HG03354 (cell line): ENCODE results near the gene GXYLT2.

Source experiments
- ATAC-seq: cut with Tn5 transposase; IDR thresholded peaks from one replicate; pipeline ENCODE4 v1.9.1; 2021; ENCODE audit warnings: mild to moderate bottlenecking; ENCODE audit not compliant: unreplicated experiment, poor library complexity, severe bottlenecking

Gene GXYLT2

DNA sequence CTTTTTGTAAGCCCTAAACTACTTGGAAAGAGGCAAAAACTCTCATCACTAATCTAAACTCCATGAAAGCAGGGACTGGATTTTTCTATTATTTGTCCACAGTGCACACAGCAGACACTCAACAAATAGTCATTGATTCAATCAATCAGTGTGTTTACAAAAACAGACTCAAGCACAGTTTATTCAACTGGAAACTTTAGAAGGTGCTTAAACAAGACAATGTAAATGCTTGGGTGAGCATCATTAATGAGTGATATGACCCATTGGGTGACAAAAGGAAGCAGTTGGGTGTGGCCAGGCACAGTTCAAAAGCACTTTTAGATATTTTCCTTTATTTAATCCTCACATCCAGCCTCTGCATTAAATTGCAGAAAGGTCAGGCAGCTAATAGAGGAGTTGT lies 76.8 kb downstream of the GXYLT2 start:
- no peak for ATAC-seq

DNA sequence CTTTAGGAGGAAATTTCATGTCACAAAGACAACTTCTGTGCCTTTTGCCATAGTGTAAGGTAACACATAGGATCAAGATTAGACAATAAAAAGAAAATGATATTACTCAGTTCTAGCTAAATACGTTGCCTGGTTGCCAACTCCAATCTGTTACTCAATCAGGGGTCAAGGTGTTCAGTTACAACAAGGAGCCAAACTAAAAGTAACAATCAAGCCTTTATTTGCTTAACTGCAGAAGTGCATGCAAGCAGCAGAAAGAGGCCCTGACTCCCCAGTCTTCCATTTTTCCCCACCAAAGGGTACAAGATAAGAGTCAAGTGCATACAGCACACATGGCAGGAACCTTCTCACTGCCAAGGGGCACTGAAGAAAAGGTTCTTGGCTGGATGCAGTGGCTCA lies 80.4 kb downstream of the GXYLT2 start:
- no peak for ATAC-seq

DNA sequence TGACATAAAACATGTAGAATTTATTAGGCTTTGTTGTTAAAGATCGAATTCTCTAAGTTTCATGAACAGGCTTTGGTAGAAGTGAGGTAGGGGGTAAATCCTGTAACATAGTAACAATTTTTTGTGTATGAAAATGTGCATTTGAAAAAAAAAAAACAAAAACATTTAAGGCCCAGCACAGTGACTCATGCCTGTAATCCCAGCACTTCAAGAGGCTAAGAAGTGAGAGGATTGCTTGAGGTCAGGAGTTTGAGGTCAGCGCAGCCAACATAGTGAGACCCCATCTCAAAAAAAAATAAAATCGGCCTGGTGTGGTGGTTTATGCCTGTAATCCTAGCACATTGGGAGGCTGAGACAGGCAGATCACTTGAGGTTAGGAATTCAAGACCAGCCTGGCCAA lies 81.9 kb downstream of the GXYLT2 start:
- ATAC-seq, result no peak

DNA sequence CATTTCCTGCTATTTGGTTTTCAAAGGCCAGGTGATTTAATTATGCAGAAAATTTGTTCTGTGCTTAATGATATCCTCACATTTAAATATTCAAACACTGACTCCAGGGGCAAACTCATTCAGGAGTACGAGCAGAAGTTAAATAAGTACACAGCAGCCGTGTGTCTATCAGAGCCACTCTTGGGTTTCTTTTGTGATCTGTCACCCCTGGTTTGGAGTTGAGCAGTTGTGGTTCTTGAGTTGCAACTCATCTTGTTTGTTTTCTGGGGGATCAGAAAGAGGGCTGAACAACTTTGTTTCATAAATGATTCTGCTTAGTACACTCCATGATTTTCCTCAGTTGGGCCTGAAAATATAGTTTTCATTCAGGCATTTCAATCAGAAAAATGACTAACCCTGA lies 83.1 kb downstream of the GXYLT2 start:
- ATAC-seq, result no peak

DNA sequence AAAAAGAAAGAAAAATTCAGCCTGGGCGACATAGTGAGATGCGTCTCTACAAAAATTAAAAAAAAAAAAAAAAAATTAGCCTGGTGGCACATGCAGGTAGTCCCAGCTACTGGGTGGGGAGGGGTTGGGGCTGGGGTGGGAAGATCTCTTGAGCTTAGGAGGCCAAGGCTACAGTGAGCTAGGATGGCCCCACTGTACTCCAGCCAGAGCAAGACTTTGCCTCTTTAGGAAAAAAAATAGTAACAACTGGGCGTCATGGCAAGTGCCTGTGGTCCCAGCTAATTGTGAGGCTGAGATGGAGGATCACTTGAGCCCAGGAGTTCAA lies 84.8 kb downstream of the GXYLT2 start:
- ATAC-seq, result no peak

DNA sequence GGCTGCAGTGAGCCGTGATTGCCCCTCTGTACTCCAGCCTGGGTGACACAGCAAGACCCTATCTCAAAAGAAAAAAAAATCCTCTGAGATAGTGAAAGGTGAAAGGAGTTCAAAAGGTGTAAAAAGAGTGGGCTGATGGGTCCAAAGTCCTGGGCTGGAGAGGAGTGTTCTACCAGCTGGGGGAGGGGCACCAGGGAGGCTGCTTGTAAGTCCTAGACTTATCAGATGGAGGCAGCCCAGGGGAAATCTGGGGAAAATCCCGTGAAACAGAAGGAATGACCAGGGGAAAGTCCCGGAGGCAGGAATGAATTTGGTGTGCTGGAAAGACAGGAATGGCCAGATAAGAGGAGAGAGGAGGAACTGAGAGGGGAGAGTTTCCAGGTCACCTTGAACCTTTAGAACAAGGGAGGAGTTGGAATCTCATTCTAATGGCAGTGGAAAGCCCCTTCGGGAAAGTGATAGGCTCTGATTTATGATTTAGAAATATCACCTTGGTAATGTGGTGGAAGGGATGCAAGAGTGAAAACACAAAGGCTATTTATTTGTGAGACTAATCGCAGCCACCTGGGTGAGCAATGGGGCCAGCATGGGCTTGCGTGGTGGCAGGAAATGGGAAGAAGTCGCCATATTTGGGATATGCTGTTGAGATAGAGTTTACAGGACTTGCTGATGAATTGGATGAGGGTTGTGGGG lies 85.3 kb downstream of the GXYLT2 start:
- ATAC-seq, result no peak

DNA sequence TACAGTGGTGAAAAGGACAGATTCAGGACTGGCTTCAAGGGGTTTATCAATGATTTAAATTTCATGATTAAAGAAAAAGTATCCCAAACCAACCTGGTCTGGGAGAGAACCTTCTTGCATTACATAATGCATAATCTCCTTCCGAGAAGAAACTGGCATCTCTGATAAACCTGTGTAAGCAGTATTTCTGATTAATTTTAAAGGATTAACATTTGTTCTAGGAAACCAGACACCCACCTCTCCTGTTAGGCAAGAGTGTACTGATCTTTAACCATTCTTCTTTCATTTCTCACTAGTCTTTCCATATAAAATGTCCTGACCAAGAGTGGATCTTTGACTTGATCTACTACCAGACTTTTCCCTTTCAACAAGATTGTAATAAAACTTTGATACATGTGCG lies 85.9 kb downstream of the GXYLT2 start:
- no peak for ATAC-seq

DNA sequence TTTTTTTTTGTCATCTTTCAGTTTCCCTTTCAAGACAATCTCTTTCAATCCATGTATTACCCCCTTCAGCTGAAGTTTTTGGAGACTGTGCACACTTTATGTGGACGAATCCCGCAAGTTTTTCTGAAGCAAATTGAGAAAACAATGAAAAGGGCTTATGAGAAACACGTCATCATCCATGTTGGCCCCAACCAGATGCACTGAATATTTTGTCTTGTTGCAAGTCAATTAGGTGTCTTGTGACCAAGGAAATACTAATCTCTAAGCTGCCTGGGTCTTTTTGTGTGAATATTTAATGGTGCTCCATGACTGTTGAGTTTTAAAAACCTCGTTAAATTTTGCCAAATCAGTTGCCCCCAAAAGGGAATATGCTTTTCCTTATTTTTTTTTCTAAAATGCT lies 87.1 kb downstream of the GXYLT2 start:
- no peak for ATAC-seq

DNA sequence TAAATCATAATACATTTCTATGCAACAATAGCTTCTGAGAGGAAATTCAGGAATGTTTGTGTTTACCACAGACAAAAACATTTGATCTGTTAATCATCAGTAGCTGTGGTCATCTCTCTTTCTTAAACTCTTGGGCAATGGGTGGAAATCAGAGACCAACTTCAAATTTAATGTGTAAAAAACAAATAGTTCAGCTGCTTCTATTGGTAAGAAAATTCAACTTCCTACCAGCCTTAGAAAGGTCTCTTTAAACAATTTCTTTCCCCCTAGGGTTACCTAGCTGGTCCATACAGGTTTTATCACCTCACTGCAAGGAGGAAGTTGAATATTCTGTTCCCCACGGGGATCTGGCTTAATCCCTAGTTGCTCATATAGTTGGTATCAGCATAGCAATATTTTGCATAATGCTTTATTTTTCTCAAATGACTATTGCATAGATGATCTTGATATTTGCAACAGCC lies 88.5 kb downstream of the GXYLT2 start:
- ATAC-seq, result no peak

DNA sequence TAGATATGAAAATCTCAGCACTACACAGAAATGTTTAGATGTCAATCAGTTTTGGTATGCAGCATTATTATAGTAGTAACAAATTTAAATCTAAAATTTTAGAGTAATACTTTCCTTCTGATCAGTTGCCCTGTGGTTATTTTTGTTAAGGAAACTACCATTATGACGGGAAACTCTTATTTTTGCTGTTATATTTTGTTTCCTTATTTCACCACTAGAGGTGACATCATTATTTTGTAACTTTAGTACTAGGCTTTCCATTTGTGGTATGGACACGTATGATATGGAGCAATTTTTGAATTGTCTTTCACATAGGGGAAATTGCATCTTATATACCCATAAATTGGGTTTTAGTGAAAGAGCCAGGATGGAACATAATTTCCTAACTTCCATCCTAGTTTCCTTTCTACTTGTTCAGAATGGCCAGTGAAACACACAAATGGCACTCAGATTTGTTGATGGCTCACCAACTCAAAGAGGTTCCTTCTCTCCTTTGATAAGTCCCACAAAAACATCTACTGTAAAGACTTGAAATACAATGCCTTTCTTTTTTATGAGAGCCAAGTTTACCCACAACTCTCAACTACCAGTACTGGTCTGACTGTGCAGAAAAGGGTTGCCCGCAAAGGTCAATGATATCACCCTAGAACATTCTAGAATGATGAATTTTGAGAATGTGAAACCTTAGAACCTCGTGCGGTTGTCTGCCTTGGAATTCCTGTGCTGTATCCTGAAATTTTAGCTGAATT lies 89.4 kb downstream of the GXYLT2 start:
- peak; percentile 55 for ATAC-seq

DNA sequence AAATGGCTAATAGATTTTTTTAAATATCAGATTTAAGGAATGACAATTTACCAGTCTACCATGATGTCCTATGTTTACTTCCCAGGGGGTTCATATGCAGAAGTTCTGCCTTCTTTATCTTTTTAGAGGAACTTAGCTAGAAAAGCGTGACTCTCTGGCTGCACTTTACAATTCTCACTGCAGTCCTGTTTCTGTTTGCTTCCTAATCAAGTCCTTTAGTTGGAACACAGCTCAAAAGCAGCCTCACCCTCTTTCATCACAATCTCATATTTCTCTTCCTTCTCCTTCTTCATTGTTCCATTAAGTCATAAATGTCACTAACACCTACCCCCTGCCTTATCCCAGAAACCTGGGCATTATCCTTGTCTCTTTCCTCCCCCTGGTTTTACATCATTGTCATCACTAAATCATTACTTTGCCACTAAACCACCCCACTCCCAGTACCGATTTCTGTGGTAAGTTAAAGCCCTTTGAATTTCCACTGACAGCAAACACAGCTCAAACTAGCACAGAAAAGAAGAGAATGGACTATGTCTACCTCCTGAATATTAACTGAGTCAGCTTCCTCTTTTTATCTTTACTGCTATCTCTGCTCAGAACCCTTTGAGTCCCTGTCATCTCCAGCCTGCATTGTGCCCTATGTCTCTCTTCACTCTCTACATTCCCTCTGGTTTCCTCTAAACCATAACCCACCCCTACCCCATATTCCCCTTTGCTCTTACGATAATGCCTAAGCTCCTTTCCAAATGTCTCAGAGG lies 94.9 kb downstream of the GXYLT2 start:
- ATAC-seq, result no peak

DNA sequence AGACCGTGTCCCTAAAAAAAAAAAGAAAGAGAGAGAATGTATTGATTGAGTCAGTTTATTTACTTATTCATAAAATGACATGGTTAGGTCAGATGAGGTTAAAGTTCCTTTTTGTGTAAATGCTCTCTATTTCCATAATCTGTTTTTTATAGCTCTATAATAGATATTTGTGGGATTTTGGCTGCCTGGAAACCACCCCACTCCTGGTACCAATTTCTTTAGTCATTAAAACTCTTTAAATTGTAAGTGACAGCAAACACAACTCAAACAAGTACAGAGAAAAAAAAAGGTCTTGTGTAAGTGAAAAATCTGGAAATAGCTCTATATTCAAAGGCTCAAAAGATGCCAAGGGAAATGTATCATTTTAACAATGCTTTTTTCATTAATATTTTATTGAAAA lies 97.7 kb downstream of the GXYLT2 start:
- ATAC-seq, result no peak

DNA sequence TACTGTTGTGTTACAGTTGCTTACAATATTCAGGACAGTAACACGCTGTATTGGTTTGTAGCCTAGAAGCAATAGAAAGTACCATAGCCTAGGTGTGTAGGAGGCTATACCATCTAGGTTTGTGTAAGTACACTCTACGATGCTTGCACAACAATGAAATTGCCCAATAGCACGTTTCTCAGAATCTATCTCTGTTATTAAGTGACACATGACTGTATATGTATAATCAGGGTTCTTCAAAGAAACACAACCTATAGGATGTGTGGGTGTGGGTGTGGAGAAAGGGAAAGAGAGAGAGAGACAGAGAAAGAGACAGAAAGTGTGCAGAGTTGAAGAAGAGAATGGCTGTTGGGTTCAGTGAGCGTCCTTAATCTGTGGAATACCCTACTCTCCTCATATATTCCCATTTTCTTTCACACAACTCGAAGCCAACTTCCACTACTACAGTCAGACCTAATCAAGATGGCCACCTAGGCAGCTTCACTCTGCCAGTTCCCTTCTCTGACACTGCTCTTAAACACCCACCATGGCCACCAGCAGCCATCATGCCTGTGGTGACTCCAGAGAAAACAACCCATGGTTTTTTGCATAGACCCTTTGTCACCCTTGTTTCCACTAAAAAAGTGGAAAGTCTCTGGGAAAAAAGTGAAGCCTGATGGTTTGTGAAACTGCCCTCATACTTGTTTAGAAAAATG lies 103.0 kb downstream of the GXYLT2 start:
- no peak for ATAC-seq

DNA sequence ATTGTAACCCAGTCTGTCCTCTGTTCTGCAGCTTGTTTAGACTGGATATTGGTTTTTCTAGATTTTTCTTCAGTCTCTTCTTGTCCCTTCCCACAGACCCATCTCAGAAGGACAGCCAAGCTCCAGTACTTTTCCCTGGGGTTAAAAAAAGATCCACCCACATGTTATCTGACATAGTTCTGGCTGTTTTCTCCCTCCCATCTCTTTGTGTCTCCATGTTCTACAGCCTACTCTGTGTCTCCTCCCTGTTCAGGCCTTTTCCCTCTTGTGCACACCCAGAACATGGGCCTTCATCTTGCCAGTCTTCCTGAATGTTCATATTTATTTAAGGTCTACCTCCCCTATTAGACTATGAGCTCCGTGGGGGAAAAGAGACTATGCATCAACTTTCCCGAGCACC lies 103.7 kb downstream of the GXYLT2 start:
- no peak for ATAC-seq

DNA sequence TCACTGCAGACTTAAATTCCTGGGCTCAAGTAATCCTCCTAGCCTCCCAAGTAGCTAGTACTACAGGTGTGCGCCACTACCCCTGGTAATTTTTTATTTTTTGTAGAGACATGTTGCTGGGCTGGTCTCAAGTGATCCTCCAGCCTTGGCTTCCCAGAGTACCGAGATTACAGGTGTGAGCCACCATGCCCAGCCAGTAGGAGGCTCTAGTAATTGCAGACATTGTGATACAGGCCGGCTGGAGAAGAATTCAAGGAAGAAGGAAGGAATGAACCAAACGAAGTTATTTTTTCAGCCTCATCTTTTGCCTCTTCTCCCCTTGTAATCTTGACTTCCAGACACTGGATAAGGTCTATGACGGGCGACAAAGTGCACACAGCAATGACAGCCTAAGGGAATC lies 105.5 kb downstream of the GXYLT2 start:
- no peak for ATAC-seq

DNA sequence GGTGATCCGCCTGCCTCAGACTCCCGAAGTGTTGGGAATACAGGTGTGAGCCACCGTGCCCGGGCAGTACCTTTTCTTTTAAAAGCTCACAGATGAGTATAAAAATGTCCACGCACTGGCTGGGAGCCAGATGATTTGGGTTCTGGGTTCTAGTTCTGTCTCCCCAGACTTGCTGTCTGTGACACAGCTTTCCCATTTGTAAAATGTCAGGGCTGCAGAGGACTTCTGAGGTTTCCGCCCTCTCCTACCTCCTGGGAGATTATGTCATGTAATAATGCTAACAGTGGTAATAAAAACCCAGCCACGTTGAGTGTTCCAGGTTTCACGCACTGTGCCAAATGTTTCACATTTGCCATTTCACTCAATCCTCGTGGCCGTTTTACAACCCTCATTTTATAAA lies 107.5 kb downstream of the GXYLT2 start:
- ATAC-seq, result no peak

DNA sequence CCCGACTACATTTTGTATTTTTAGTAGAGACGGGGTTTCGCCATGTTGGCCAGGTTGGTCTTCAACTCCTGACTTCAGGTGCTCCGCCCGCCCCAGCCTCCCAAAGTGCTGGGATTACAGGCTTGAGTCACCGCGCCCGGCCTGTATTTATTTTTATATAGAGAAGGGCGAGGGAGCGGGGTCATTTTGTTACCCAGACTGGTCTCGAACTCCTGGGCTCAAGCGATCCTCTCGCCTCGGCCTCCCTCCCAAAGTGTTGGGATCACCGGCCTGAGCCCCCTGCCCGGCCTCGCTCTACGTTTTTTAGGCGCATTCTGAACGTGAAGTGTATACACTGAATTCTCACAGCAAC lies 108.3 kb downstream of the GXYLT2 start:
- no peak for ATAC-seq

DNA sequence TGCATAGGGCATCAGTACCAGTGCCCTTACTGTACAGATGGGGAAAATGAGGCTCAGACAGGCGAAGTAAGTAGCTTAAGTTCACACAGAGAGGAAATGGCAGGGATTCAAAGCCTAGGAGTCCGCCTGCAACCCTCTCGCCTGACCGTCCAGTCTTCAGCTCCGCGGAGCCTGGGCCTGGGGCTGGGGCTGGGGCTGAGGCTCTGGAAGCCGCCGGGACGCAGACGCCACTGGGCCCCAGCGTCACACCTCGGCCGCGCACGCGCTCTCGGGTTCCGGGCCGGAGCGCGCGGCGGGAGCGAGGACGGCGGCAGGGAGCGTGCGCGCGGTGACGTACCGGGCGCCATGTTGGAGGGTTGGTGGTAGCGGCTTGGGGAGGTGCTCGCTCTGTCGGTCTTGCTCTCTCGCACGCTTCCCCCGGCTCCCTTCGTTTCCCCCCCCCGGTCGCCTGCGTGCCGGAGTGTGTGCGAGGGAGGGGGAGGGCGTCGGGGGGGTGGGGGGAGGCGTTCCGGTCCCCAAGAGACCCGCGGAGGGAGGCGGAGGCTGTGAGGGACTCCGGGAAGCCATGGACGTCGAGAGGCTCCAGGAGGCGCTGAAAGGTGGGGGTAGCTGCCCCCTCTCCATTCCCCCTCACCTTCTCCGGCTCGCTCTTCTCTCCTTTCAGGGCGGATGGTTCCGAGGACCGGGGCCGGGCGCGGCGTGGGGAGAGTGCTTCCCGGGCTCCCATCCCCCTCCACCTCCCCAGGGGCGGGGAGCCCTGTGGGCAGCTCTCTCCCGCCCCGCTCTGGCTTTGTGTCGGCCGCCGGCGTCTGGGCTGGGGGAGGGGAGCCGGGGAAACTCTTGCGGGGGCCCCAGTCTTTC lies 108.9 kb downstream of the GXYLT2 start, which contains the start of gene PPP4R2:
Gene PPP4R2, plus strand, starts transcription at position 339 of the 861 bp plus-strand sequence. Its CDS starts 227 bp downstream, at position 566.
- ATAC-seq, result peak; percentile 86

DNA sequence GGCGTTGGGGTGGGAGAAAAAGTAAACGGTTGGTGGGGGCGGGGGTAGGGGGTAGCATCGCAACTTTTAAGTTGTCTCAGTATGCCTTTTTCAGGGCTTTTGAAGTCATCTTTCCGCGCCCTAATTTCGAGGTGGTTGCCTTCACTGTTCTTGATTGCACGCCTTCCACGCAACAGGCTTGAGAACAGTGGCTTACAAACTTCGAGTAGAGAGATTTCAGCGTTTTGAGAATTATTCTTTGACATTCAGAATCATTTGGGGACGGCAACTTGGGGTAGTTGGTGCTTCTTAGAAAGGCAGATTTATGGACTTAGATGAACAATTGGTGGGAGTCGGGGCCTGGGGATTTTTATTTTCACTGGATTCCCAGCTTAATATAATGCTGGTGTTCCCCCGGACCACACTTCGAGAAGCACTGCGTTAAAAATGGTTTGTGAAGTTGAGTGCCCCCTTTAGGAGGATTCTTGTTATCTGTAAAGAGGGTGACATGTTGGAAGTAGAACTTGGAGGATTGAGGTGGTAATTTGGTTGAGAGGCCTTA lies 109.6 kb downstream of the GXYLT2 start:
- ATAC-seq, result peak; percentile 31
